MCF 10A (cell line): ENCODE results near the gene SMG1. TPM values are rescaled to one million over a fixed set of nuclear protein-coding genes. Genes with fewer than 3 reads are reported as not detected.

Experiments used
- BruUV-seq: library from RNA; stranded (reverse); fragments of 400-500 nt; replicated peaks from 2 replicates; lab custom pipeline; 2021; lab: Mats Ljungman, UMichigan
- CTCF ChIA-PET: fragments of 300-600 bp; sonication (Branson Sonifier 250); formaldehyde crosslinking; extraction: SDS; loops from one replicate; lab custom pipeline; 2021; ENCODE audit warnings: antibody characterized with exemption, inconsistent platforms; lab: Yijun Ruan, JAX
- POLR2A ChIA-PET: fragments of 300-600, 350-650 bp; sonication (Branson Sonifier 250); formaldehyde crosslinking; extraction: SDS; loops from one replicate; lab custom pipeline; 2020; ENCODE audit warnings: antibody characterized with exemption, inconsistent platforms; lab: Yijun Ruan, JAX
- DNase-seq: peaks from one replicate; pipeline ENCODE4 v3.0.0-alpha.2; 2018; ENCODE audit not compliant: unreplicated experiment
- H3K27ac Mint-ChIP-seq: one replicate; pipeline ENCODE4 v1.8.0; 2022; ENCODE audit warnings: mild to moderate bottlenecking, low read depth, mixed read lengths; ENCODE audit not compliant: unreplicated experiment
- H3K27me3 Mint-ChIP-seq: one replicate; pipeline ENCODE4 v1.8.0; 2022; ENCODE audit warnings: mixed read lengths; ENCODE audit not compliant: insufficient read depth, unreplicated experiment
- H3K36me3 Mint-ChIP-seq: one replicate; pipeline ENCODE4 v1.8.0; 2022; ENCODE audit warnings: mild to moderate bottlenecking, moderate library complexity, mixed read lengths; ENCODE audit not compliant: insufficient read depth, unreplicated experiment
- H3K4me1 Mint-ChIP-seq: one replicate; pipeline ENCODE4 v1.8.0; 2022; ENCODE audit warnings: mixed read lengths; ENCODE audit not compliant: insufficient read depth, unreplicated experiment
- H3K4me3 Mint-ChIP-seq: one replicate; pipeline ENCODE4 v1.8.0; 2022; ENCODE audit warnings: mild to moderate bottlenecking, moderate library complexity, mixed read lengths; ENCODE audit not compliant: unreplicated experiment
- H3K9me3 Mint-ChIP-seq: one replicate; pipeline ENCODE4 v1.8.0; 2022; ENCODE audit warnings: mixed read lengths; ENCODE audit not compliant: unreplicated experiment
- CTCF ChIP-seq: fragments of 200-600 bp; IDR thresholded peaks from one replicate; pipeline ENCODE4 v1.8.0; 2022; ENCODE audit warnings: antibody characterized with exemption, mild to moderate bottlenecking; ENCODE audit not compliant: unreplicated experiment
- intact Hi-C: fragments of 100-400 bp; cut with micrococcal nuclease; formaldehyde crosslinking; loops from 2 replicates; pipeline ENCODE4 v1.14.1; 2022
- total RNA-seq: library from RNA; stranded (reverse); gene quantifications from 2 replicates; pipeline ENCODE4 v1.2.3, GENCODE V29; 2022

The SMG1 gene
- total RNA-seq, 1 experiment from 2014 or later: 110 TPM

- CTCF ChIA-PET: interaction anchor here (0.7 to 2.0 kb wide), 3 partner anchors 11 to 24 kb away, joined by 3 to 7 read pairs (median 3); no protein-coding TSS in a partner anchor
- BruUV-seq: no TSS peak
- intact Hi-C loops: no loop called here
- H3K27ac Mint-ChIP-seq: no peak overlapping the region
- peaks cover 99% of the 10 kb centered on the region for H3K36me3 Mint-ChIP-seq
- no peak for DNase-seq
- H3K4me1 Mint-ChIP-seq: no peaks in the 10 kb centered on the region
- POLR2A ChIA-PET: interaction anchor here (0.8 to 1.5 kb wide), 3 partner anchors 9 to 27 kb away, joined by 3 to 4 read pairs (median 3); no protein-coding TSS in a partner anchor
- no peaks in the 10 kb centered on the region for H3K27me3 Mint-ChIP-seq
- TF ChIP-seq CTCF: no peak
- no peaks in the 10 kb centered on the region for H3K9me3 Mint-ChIP-seq
- no peak overlapping the region for H3K4me3 Mint-ChIP-seq
Observed at GRCh38 chr16:18832613-18833012, 93.6 kb downstream of the SMG1 start.

- CTCF ChIA-PET: interaction anchor here (2.5 kb wide), 1 partner anchor 30 kb away, joined by 8 read pairs; the partner anchor contains the start of gene ARL6IP1
- BruUV-seq: no TSS peak
- Mint-ChIP-seq H3K9me3 (no peaks in the 10 kb centered on the region), H3K27ac (no peak overlapping the region), H3K27me3 (no peaks in the 10 kb centered on the region), H3K4me3 (no peak overlapping the region), H3K4me1 (no peaks in the 10 kb centered on the region), H3K36me3 (peaks cover 96% of the 10 kb centered on the region)
- DNase-seq: no peak
- intact Hi-C loops: no loop called here
- TF ChIP-seq CTCF: no peak
- POLR2A ChIA-PET: interaction anchor here (1.5 to 1.7 kb wide), 2 partner anchors 12 to 26 kb away, joined by 4 to 8 read pairs; no protein-coding TSS in a partner anchor
Observed at GRCh38 chr16:18832006-18832405, 94.2 kb downstream of the SMG1 start.

GRCh38 chr16:18829251-18829650 lies 97.0 kb downstream of the SMG1 start:
- no peak overlapping the region for H3K27ac Mint-ChIP-seq
- no TSS peak for BruUV-seq
- CTCF ChIA-PET: interaction anchor here (0.6 to 2.5 kb wide), 3 partner anchors 18 to 29 kb away, joined by 3 to 8 read pairs (median 4); partner anchors contain the start of gene ARL6IP1

GRCh38 chr16:18827890-18828289 lies 98.3 kb downstream of the SMG1 start:
- POLR2A ChIA-PET: no interaction called here
- no TSS peak for BruUV-seq
- intact Hi-C loops: no loop called here
- CTCF ChIA-PET: no interaction called here
- Mint-ChIP-seq H3K4me1 (no peaks in the 10 kb centered on the region), H3K27me3 (no peaks in the 10 kb centered on the region), H3K4me3 (no peak overlapping the region), H3K9me3 (no peaks in the 10 kb centered on the region), H3K36me3 (peaks cover 57% of the 10 kb centered on the region), H3K27ac (no peak overlapping the region)
- no peak for TF ChIP-seq CTCF
- no peak for DNase-seq

More at GRCh38 chr16:18829251-18829650, 97.0 kb downstream of the SMG1 start:
- no peak overlapping the region for H3K4me3 Mint-ChIP-seq
- no peaks in the 10 kb centered on the region for H3K27me3 Mint-ChIP-seq
- DNase-seq: no peak
- H3K9me3 Mint-ChIP-seq: no peaks in the 10 kb centered on the region
- no peaks in the 10 kb centered on the region for H3K4me1 Mint-ChIP-seq
- POLR2A ChIA-PET: interaction anchor here (0.9 to 1.9 kb wide), 2 partner anchors 11 to 24 kb away, joined by 3 to 10 read pairs; no protein-coding TSS in a partner anchor
- intact Hi-C loops: no loop called here
- TF ChIP-seq CTCF: no peak
- H3K36me3 Mint-ChIP-seq: peaks cover 71% of the 10 kb centered on the region
